LHCN-M2 (cell line): ENCODE data around the gene PACRG. TPM values are rescaled to one million over a fixed set of nuclear protein-coding genes. Genes with fewer than 3 reads are reported as not detected.
A peak's percentile ranks its signal among the peaks of the same experiment; 100 is the strongest.

ENCODE experiments used
- DNase-seq: peaks from one replicate; pipeline ENCODE4 v3.0.0-alpha.2; 2012; ENCODE audit warnings: low read depth
- total RNA-seq: library from RNA; depleted of rRNA; stranded (reverse); fragments of >200 nt; gene quantifications from 2 replicates; pipeline ENCODE4 v1.2.3, GENCODE V29; 2014

The PACRG gene
- total RNA-seq, 1 experiment from 2014 or later, result 0.75 TPM

DNA sequence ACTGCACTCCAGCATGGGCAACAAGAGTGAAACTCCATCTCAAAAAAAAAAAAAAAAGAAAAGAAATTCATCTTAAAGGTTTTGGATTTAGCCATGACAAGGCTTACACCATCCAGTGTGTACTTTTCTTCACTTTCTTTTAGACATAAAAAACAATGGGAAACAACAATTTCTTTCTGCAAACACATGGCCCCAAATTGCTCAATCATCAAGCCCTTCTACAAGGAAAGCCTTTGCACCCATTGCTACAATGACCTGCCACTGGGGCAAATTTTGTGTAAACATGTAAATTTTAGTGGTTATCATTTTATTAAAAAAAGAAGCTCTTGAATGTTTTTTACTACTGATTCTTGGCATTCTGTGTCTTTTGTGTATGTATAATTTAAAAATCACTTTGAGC lies 554.9 kb downstream of the PACRG start:
- no peak for DNase-seq

DNA sequence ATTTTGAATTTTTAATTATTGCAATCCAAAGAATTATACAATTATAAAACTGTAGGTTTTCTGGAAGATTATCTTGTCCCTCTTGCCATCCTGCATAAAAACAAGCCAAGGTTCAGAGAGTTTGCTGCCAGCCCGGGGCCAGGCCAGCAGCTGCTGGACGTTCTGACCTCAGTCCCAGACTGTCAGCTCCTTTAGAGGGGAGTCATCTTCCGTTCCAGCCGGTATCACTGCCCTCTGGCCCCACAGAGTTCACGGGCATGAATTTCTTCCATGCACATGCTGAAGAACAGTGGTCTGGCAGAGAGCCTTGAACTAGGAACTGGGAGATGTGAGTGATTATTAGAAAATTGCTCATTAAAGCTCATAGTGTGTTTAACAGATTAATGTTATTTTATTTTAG lies 556.4 kb downstream of the PACRG start:
- DNase-seq, result peak; percentile 45

DNA sequence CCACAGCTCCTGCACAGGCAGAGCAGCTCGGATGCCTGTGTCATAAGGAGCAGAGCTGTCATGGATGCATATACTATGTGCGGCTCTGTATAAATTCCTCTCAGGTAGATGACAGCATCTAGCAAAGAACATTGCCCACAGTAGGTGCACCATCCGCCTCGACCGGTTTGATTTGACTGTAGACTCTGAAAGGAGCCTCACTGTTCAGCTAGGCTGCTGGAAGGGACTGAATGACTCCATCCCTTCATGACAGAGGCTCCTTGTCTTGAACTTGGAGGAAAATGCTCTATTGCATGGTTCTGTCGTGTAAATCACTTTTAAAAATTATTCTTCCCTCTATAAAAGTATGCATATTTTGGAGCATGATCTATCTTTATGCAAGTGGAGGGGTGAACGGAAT lies 557.9 kb downstream of the PACRG start:
- no peak for DNase-seq

- no peak for DNase-seq
These were observed 559.9 kb downstream of the PACRG start for GRCh38 chr6:163287626-163288025.

DNA sequence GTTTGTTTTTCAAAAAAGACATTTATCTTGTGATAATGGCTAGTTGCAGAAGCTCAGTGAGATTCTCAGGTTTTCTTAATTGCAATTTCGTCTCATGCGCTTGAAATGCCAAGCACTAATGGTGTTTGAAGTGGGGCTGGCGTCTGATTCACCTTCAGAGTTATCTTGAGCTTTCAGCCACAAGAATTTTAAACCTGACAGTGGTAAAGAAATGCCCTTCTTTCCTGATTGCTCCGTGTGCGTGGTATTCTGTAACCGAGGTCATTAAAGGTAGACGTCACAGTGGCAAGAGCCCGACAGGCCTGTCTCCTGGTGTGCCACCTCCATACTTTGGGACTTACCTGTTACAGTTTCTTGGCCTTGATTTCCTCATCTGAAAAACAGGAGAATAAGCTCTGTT lies 560.3 kb downstream of the PACRG start:
- DNase-seq, result no peak

- DNase-seq, result no peak
These were observed 561.1 kb downstream of the PACRG start for GRCh38 chr6:163288915-163289314.

DNA sequence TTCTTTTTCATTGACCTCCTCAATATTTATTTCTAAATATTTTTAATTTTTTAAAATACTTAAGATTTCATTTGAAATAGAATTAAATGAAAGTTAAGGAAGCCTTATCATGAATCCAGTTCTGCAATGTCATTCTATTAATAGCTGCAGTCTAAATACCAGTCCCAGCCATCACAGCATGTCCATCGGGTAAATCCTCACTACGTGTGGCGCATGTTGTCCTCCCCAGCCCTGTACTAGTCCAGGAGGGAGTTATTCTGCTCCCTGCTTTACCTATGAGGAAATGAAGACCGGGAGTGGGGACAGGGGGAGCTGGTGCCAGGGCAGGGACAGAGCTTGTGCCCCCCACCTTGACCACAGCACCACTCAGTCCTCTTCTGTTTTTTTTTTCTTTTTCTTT lies 561.7 kb downstream of the PACRG start:
- DNase-seq, result no peak

DNA sequence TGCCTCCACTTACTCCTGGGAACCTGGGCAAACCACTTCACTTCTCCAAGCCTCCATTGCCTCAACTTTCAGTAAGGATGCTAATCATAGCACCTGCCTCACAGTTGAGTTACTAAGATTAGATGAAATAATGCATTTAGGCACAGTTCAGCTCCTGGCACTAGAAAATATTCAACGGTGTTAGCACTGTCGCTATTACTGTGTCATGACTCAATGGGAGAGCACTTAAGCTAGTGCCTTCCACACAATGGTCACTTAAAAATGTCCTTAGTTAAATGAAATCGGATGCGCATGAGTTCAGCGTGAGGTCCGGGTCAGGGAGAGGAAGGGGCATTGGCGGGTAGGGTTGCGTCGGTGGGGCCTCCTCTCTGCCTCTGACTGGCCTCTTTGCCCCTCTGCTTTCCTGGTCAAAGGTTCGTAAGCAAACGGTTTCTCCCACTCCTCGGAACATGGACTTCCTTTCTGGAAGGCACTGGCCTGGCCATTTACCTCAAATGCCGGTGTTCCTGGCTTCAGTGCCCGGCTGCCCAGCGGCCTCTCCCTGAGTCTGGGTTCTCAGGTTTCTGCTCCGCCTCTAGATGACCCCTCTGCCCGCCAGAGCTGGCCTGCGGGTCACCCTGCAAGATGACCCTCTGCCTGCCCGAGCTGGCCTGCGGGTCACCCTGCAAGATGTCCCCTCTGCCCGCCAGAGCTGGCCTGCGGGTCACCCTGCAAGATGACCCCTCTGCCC lies 562.9 kb downstream of the PACRG start:
- no peak for DNase-seq

DNA sequence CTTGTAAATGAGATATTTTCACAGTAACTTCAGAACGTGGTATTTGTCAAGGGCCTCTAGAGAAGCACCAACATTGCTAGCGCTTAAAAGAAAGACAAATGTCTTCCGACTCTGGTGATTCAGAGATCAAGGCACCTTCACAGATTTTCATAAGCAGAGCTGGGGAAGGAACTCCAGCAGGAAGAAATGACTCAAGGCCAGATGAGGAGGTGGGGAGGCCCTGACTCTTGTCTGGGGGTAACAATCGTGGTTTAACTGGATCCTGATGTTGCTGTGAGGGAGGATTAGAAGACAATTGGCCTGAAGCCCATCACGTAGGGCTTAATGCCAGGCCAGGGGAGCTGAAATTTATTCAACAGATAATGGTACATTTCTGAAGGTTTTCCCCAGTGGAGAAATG lies 563.8 kb downstream of the PACRG start:
- no peak for DNase-seq

GRCh38 chr6:163293286-163293685 lies 565.5 kb downstream of the PACRG start:
- peak; percentile 32 for DNase-seq

- DNase-seq, result no peak
These were observed 567.0 kb downstream of the PACRG start for GRCh38 chr6:163294734-163295133.

DNA sequence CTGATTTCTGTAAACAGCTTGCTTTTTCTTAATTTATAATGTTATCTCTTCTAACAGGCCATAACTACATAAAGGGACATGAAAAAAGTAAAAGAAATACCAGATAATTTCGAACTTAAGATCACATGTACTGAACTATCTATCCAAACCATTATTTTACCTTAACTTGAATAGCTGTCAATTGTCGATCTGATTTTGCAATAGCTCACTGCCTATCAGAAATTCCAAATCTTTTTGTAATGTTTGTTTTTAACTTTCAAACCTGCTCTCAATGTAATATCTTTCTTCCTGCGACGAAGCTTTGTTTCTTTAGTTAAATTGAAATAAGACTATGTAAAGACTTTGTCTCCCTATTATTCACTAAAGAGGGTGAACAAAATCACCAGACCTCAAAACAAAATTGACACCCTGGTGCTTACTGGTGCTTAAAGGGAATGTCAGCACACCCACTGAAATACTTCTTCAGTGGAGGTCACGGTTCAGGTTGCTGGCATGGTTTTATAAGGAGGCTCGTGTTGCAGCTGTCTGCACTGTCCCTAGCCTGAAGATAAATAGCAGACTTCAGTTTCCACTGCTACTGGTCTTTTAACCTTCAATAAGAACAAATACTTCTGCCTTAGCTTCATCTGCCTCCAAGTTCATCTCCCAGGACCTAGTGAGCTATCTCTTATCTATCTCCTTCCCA lies 569.2 kb downstream of the PACRG start:
- peak; percentile 13 for DNase-seq

DNA sequence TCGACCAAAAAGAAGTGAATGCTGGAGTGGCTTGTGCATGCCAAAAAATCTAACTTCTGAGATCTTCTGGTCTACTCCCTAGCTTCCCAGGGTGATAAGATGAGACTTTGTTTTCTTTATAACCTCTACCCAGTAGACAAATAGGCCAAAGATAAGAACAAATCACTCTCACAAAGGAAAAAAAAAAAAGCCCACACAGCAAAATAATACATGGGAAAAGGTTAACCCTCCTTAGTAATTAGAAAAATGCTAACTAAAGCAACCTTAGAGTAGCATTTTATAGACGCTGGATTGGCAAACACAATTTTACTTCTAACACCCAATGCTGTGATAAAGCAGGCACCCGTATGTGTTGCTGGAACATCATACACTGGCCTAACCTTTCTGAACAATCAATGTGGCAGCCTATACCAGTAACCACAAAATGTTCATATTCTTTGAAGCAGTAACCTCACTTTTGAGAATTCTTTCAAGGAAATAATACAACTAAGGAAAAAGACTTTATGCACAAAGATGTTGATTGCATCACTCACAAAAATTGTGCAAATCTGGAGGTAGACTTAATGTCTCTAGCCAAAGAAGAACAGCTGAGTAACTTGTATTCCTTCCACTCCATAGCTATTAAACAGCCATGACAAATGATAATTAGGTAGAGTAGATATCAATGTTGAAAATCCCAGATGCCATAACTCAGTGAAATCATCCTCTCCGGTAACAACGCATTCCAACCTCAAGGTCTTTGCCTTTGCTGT lies 570.5 kb downstream of the PACRG start:
- no peak for DNase-seq

DNA sequence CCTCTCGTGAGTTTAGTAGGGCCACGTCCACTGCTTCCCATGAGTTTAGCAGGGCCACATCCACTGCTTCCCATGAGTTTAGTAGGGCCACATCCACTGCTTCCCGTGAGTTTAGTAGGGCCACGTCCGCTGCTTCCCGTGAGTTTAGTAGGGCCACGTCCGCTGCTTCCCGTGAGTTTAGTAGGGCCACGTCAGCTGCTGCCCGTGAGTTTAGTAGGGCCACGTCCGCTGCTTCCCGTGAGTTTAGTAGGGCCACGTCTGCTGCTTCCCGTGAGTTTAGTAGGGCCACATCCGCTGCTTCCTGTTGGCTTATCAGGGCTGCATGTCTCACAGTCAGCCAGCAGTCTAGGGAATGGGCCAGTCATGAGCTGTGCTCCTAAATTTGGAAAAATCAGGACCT lies 573.1 kb downstream of the PACRG start:
- DNase-seq, result no peak

GRCh38 chr6:163301726-163302635 lies 574.2 kb downstream of the PACRG start:
- DNase-seq, result no peak

- DNase-seq, result no peak
These were observed 575.0 kb downstream of the PACRG start for GRCh38 chr6:163302747-163303146.

DNA sequence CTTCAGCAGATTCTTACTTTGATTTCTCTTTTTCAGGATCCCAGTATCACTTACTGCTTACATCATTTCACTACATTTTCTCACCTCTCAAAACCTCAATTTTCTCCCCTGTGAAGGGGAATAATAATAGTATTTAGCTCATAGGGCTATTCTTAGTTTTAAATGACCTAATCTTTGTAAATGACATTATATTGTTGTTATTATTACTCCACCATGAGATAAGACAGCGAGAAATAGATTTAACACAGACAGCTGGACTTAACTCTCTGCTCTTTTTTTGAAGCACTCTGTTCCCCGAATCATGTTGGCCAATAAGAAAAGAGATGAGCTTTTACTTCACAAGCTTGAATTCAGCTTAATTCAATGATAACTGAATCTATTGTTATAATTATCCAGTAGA lies 578.2 kb downstream of the PACRG start:
- DNase-seq, result no peak

GRCh38 chr6:163308629-163309440 lies 581.1 kb downstream of the PACRG start:
- DNase-seq, result no peak

- DNase-seq, result no peak
These were observed 581.8 kb downstream of the PACRG start for GRCh38 chr6:163309491-163310026.
